Erythroblast (primary cell): ENCODE data around the gene BRD1.

Experiments
- GATA1 ChIP-seq: IDR thresholded peaks from 2 replicates; pipeline ENCODE4 v1.6.1; 2011; ENCODE audit warnings: low read depth, mild to moderate bottlenecking, control low read depth, low read length, moderate library complexity
- POLR2A ChIP-seq: IDR thresholded peaks from 2 replicates; pipeline ENCODE4 v1.6.1; 2011; ENCODE audit warnings: mild to moderate bottlenecking, low read length

DNA sequence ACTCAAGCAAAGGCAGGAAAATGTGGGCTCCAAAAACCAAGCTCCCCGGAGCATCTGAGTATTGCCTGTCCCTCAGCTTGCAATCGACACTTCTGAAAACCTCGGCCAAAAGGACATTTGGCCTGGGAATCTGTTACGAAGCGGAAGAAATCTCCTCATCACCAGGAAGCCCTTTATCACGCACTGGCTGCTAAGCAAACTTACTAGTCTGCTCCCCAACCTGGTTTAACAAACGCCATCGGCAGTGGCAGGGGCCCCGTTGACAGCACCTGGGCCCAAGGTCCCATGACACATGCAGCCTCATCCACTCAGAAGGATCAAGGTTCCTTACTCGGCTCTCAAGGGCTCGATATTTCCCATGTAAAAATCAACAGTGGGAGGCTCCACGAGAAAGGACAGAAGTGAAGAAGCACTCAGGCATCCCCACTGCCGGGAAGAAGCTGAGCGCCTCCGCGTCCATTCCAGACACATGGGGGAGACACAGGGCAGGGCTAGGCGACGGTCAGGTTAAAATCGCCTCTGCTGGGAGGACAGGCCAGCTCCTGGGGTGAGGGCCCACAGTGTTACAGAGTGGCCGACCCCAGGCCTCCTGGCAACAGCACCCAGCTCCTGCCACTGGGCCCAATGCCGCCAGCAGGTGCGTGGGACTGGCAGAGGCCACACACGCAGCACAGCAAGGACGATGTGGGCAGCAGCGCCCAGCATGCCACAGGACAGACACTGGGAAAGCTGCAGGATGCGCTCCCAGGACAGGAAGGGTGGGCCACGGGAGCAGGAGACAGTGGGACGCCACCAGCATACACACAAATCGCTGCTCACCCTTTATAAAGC is 27.1 kb downstream of the BRD1 start:
- TF ChIP-seq POLR2A, result no peak
- no peak for TF ChIP-seq GATA1
